Measurements from ENCODE around the gene KCNK7.

KCNK7 gene

DNA sequence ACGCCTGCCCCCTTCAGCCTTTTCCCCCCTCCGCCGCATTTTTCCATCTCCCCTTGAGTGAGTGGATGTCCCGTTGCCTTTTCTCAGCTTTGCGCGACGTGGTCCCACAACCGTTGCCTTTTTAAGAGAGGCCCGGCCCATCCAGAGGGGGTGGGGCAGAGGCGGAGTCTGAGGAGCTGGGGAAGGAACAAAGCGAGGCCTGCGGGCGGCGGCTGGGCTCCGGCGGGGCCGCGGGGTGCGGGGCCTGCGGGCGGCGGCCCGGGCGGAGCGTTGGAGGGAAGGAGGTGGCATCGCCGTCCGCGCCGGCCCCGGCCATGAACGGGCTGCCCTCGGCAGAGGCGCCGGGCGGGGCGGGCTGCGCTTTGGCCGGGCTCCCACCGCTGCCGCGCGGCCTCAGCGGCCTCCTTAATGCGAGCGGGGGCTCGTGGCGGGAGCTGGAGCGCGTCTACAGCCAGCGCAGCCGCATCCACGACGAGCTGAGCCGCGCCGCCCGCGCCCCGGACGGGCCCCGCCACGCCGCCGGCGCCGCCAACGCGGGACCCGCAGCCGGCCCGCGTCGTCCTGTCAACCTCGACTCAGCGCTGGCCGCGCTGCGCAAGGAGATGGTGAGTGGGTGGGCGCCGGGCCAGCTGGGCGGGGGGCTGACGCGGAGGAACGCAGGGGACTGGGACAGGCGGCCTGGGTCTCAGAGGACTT is 23.1 kb downstream of the KCNK7 start, which contains the start of gene FAM89B:
FAM89B (plus strand) TSS at position 183 of the 696 bp plus-strand sequence; CDS start at position 315, 132 bp downstream.
- H3K4me3 ChIP-seq (ENCODE audit: low read depth, low read length), result peak within 1 kb of the TSS; percentile 78
- TF ChIP-seq, protein P1, sequence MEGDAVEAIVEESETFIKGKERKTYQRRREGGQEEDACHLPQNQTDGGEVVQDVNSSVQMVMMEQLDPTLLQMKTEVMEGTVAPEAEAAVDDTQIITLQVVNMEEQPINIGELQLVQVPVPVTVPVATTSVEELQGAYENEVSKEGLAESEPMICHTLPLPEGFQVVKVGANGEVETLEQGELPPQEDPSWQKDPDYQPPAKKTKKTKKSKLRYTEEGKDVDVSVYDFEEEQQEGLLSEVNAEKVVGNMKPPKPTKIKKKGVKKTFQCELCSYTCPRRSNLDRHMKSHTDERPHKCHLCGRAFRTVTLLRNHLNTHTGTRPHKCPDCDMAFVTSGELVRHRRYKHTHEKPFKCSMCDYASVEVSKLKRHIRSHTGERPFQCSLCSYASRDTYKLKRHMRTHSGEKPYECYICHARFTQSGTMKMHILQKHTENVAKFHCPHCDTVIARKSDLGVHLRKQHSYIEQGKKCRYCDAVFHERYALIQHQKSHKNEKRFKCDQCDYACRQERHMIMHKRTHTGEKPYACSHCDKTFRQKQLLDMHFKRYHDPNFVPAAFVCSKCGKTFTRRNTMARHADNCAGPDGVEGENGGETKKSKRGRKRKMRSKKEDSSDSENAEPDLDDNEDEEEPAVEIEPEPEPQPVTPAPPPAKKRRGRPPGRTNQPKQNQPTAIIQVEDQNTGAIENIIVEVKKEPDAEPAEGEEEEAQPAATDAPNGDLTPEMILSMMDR (IDR thresholded peaks at IDR 0.05; ENCODE audit: low read depth, low read length), result no peak
- TF ChIP-seq MYC (IDR thresholded peaks at IDR 0.05; ENCODE audit: low read depth, low read length) (peak; percentile 49), POLR2A (IDR thresholded peaks at IDR 0.05; ENCODE audit: extremely low read depth, insufficient read length) (peak; percentile 24)
- TF ChIP-seq, protein P2, sequence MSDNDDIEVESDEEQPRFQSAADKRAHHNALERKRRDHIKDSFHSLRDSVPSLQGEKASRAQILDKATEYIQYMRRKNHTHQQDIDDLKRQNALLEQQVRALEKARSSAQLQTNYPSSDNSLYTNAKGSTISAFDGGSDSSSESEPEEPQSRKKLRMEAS (IDR thresholded peaks at IDR 0.05; ENCODE audit: low read depth, low read length), result no peak
- peak; percentile 92 for DNase-seq (ENCODE audit: low read depth)

DNA sequence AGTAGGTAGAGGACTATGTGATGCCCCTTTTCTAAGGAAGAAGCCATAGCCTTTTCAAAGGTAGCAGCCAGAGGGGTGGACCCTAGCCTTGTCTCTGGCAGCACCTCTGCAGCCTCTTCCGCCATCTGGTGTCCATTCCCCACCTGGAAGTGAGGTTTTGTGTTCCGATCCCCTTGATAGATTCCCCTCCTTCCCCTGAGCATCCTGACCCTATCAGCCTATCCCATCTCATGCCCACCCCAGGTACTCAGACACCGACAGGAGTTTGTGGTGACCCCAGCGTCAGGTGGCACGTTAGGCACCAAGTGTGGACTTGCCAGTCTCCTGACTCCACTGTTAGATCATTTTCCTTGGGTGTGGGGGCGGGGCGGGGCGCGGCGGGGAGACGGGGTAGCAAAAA is 23.7 kb downstream of the KCNK7 start:
- peak overlapping the region; percentile 78 for H3K4me3 ChIP-seq (ENCODE audit: low read depth, low read length)
- peak; percentile 65 for DNase-seq (ENCODE audit: low read depth)
- TF ChIP-seq, protein P1 (IDR thresholded peaks at IDR 0.05; ENCODE audit: low read depth, low read length), result peak; percentile 3
- no peak; the same call in 1 of the 2 replicates for TF ChIP-seq MYC (IDR thresholded peaks at IDR 0.05; ENCODE audit: low read depth, low read length)

DNA sequence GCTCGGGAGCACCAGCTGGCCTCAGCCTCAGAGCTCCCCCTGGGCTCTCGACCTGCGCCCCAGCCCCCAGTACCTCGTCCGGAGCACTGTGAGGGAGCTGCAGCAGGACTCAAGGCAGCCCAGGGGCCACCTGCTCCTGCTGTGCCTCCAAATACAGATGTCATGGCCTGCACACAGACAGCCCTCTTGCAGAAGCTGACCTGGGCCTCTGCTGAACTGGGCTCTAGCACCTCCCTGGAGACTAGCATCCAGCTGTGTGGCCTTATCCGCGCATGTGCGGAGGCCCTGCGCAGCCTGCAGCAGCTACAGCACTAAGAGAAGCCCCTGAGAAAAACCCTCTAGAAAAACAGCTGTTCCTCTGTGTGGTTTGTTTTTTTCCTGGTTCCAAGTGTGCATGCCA is 24.2 kb downstream of the KCNK7 start:
- DNase-seq (ENCODE audit: low read depth), result no peak
- TF ChIP-seq, protein P1 (IDR thresholded peaks at IDR 0.05; ENCODE audit: low read depth, low read length), result no peak
- TF ChIP-seq, protein P2 (IDR thresholded peaks at IDR 0.05; ENCODE audit: low read depth, low read length), result no peak
- TF ChIP-seq POLR2A (IDR thresholded peaks at IDR 0.05; ENCODE audit: extremely low read depth, insufficient read length), result no peak
- no peak for TF ChIP-seq MYC (IDR thresholded peaks at IDR 0.05; ENCODE audit: low read depth, low read length)
- peak overlapping the region; percentile 78 for H3K4me3 ChIP-seq (ENCODE audit: low read depth, low read length)

DNA sequence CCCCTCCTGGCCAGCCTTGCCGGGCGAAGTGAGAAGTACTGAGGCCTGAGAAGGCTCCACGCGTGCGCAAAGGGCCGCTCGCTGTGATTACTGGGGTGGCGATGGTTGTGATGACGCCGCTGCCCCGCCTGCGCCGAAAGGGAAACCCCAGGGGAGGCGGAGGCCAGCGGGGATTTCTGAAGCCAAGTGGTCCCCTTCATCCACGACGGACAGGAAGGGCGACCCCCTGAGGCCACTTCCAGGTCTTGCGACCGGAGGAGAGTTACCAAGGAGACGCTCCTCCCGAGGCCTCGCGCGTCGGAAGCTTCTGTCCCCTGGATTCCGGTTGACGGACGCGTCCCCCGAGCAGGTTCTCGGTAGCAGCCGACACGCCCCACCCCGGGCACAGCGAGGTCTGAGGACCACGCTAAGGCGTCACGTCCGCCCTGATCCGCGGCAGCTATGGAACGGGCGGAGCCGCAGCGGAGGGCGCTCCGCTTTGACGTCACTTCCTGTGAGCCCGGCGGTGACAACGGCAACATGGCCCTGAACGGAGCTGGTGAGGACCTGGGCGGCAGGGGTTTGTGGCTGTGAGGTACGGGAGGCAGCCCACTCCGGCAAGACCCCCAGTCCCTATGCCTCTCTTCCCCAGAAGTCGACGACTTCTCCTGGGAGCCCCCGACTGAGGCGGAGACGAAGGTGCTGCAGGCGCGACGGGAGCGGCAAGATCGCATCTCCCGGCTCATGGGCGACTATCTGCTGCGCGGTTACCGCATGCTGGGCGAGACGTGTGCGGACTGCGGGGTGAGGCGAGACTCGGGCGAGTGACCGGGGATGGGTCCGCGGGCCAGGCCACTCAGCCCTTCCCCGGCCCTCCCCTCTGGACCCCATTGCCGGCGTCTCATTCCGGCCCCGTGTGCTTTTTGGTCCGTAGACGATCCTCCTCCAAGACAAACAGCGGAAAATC is 25.4 kb downstream of the KCNK7 start, which contains the start of gene ZNRD2:
ZNRD2 (plus strand) TSS at position 505 of the 946 bp plus-strand sequence; CDS start at position 520, 15 bp downstream.
- DNase-seq (ENCODE audit: low read depth), result peak; percentile 100
- TF ChIP-seq MYC (IDR thresholded peaks at IDR 0.05; ENCODE audit: low read depth, low read length) (peak; percentile 74), POLR2A (IDR thresholded peaks at IDR 0.05; ENCODE audit: extremely low read depth, insufficient read length) (peak; percentile 85)
- TF ChIP-seq, protein P2 (IDR thresholded peaks at IDR 0.05; ENCODE audit: low read depth, low read length), result peak; percentile 17; the same call in 1 of the 2 replicates
- TF ChIP-seq, protein P1 (IDR thresholded peaks at IDR 0.05; ENCODE audit: low read depth, low read length), result peak; percentile 35
- H3K4me3 ChIP-seq (ENCODE audit: low read depth, low read length), result peak within 1 kb of the TSS; percentile 78

DNA sequence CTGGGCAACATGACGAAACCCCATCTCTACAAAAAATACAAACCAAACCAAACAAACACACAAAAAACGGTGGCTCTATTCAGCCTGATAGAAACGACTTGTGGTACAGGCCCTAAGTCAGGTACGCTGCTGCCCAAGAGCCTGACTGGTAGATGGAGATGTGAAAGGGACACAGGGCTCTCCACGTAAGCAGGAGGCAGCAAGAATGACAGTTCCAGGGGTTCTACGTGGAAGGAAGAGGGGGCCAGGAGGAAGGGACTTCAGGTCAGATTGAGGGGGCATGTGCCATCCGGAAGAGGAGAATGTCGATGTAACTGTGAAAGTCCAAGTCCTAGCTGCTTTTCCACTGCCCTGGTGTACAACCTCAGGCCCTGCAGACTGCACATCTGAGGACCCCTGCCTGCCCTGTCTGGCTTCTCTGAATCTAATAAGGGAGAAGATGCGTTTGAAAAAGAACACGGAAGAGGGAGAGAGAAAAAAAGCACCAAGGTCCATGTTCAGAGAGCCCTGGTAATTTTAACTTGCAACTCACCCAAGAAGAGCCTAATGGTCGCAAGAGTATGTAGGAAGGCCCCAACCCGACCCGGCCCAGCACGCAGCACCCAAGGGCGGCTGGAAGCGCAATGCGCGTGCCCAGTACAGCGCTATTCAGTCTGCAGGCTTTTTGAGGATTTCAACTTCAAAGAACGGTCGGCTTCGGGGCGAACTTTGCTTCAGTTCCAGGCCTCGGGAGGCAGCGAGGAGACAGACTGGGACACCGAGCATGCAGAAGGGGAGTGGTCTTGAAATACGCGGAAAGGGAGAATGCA is 26.2 kb downstream of the KCNK7 start:
- TF ChIP-seq MYC (IDR thresholded peaks at IDR 0.05; ENCODE audit: low read depth, low read length), result peak; percentile 39; the same call in 1 of the 2 replicates
- TF ChIP-seq, protein P2 (IDR thresholded peaks at IDR 0.05; ENCODE audit: low read depth, low read length), result no peak; the same call in 1 of the 2 replicates
- no peak for DNase-seq (ENCODE audit: low read depth)
- peak overlapping the region; percentile 78 for H3K4me3 ChIP-seq (ENCODE audit: low read depth, low read length)

All from NB4 (cell line).